ENCODE data around the gene SI. TPM values are rescaled to one million over a fixed set of nuclear protein-coding genes. Genes with fewer than 3 reads are reported as not detected.

Gene SI
- total RNA-seq: not detected in 2 replicates

DNA sequence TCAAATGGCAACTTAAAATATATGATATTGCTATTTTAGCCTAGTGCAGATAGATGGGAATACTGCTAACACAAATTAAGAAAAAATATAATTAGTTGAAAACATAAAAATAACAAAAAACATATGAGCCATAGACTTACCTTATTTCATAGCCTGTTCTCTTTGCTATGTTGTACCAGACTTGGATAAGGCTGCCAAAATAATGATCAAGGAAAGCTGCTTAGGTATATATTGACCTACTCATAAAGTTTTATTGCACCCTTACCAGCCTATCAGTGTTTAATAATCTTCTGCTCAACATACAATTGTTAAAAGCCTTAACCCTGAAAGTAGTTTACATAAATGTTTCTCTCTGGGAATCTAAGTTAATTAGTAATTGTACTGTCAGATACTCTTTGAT is at the start of gene SI:
SI (minus strand) TSS at position 204 of the 400 bp plus-strand sequence. CDS start 2,484 bp downstream, outside the sequence.

Small RNA genes lying within 50 kb of the gene (small RNA-seq; reads per million reads assigned to genes)
- gene RF00019 (ENCODE audit: low replicate concordance): not detected

Other genes with a start within 250 kb of the SI start
- under 0.01 TPM in 1 of 2 replicates, not detected in the other for gene SLITRK3, start 117.9 kb upstream of the SI start, total RNA-seq